K562 (cell line): ENCODE results near the gene TP63. TPM values are rescaled to one million over a fixed set of nuclear protein-coding genes. Genes with fewer than 3 reads are reported as not detected.

Source experiments
- ATAC-seq: fragments of 200-7000 bp; cut with Tn5 transposase; 3 replicates; pipeline ENCODE4 v1.9.1; 2020; ENCODE audit warnings: moderate library complexity
- BruUV-seq: library from RNA; stranded (reverse); fragments of 400-500 nt; replicated peaks from 2 replicates; lab custom pipeline; 2021; lab: Mats Ljungman, UMichigan
- CTCF ChIA-PET: fragments of 300-600 bp; formaldehyde crosslinking; extraction: SDS; loops from one replicate; lab custom pipeline; 2021; ENCODE audit warnings: low intra/inter-chr PET ratio; lab: Yijun Ruan, JAX
- POLR2A ChIA-PET: fragments of 300-600, 350-650 bp; sonication (Branson Sonifier 250); formaldehyde crosslinking; extraction: SDS; loops from one replicate; lab custom pipeline; 2021; ENCODE audit warnings: antibody characterized with exemption, inconsistent platforms; lab: Yijun Ruan, JAX
- DNase-seq, 4 experiments: peaks; one replicate each; pipeline versions ENCODE4 v3.0.0 to v3.0.0-alpha.2; 2011 to 2018; ENCODE audit warnings: low spot score in 3 of 4, mixed read lengths in 3 of 4; ENCODE audit errors: extremely low read depth in 1 of 4
- FAIRE-seq: peaks from 2 replicates; lab custom pipeline; 2011; peaks lifted over from hg19 to GRCh38; lab: Jason Lieb, UNC
- H2AFZ ChIP-seq: 2 replicates; pipeline ENCODE4 v1.6.0; 2011; ENCODE audit warnings: low read depth, low read length, control low read depth, inconsistent platforms
- H3K27ac ChIP-seq: fragments of 200-600 bp; 3 replicates; pipeline ENCODE4 v1.8.0; 2011; ENCODE audit warnings: low read depth, mild to moderate bottlenecking, control low read depth, inconsistent platforms, low read length, moderate library complexity, mixed read lengths; ENCODE audit errors: extremely low read depth
- H3K27me3 ChIP-seq, 2 experiments: fragments of 300-600 bp in 1 of 2; 2 replicates in 1 of 2; 3 replicates in 1 of 2; pipeline versions ENCODE4 v1.6.0 to v1.8.0; 2011; ENCODE audit warnings: inconsistent platforms in 2 of 2, low read length in 2 of 2, mild to moderate bottlenecking in 1 of 2, mixed read lengths in 1 of 2, moderate library complexity in 1 of 2; ENCODE audit not compliant: control insufficient read depth in 2 of 2, insufficient read depth in 2 of 2
- H3K36me3 ChIP-seq: fragments of 300-600 bp; 3 replicates; pipeline ENCODE4 v1.8.0; 2011; ENCODE audit warnings: mild to moderate bottlenecking, low read length, inconsistent platforms; ENCODE audit not compliant: control insufficient read depth, insufficient read depth
- H3K4me1 ChIP-seq, 2 experiments: fragments of 200-600 bp in 1 of 2; replicated peaks in 1 of 2; 2 replicates in 1 of 2; 3 replicates in 1 of 2; pipeline versions ENCODE4 v1.5.1 to v1.8.0; 2011; ENCODE audit warnings: inconsistent platforms in 2 of 2, low read length in 2 of 2, mild to moderate bottlenecking in 1 of 2, mixed read lengths in 1 of 2, moderate library complexity in 1 of 2; ENCODE audit not compliant: control insufficient read depth in 2 of 2, insufficient read depth in 2 of 2
- H3K4me2 ChIP-seq: 2 replicates; pipeline ENCODE4 v1.6.1; 2011; ENCODE audit warnings: low read length, control low read depth, inconsistent platforms, mixed read lengths; ENCODE audit not compliant: insufficient read depth
- H3K4me3 ChIP-seq: fragments of 200-600 bp; sonication (generic), shearing (Covaris generic); 2 replicates; pipeline ENCODE4 v1.5.1; 2016; ENCODE audit warnings: control low read depth, inconsistent platforms
- H3K79me2 ChIP-seq: fragments of 200-600 bp; 3 replicates; pipeline ENCODE4 v1.8.0; 2011; ENCODE audit warnings: low read length, inconsistent platforms; ENCODE audit not compliant: control insufficient read depth, insufficient read depth
- H3K9ac ChIP-seq, 2 experiments: 2 replicates each; pipeline versions ENCODE4 v1.6.0 to v1.6.1; 2011; ENCODE audit warnings: low read depth in 2 of 2, low read length in 2 of 2, control low read depth in 1 of 2, inconsistent platforms in 1 of 2, mild to moderate bottlenecking in 1 of 2, mixed read lengths in 1 of 2; ENCODE audit not compliant: insufficient read depth in 1 of 2
- H3K9me1 ChIP-seq: one replicate; pipeline ENCODE4 v1.6.0; 2011; ENCODE audit warnings: inconsistent platforms, mild to moderate bottlenecking, low read length, moderate library complexity; ENCODE audit not compliant: control insufficient read depth, insufficient read depth
- H3K9me3 ChIP-seq: replicated peaks from 2 replicates; pipeline ENCODE4 v1.5.1; 2011; ENCODE audit warnings: low read depth, low read length, inconsistent platforms; ENCODE audit not compliant: control insufficient read depth, insufficient read depth
- H4K20me1 ChIP-seq: replicated peaks from 2 replicates; pipeline ENCODE4 v1.6.1; 2011; ENCODE audit warnings: low read length, inconsistent platforms, mixed read lengths; ENCODE audit not compliant: control insufficient read depth, insufficient read depth
- CBX5 ChIP-seq: IDR thresholded peaks from 2 replicates; pipeline ENCODE4 v1.6.1; 2014; ENCODE audit warnings: low read depth, borderline replicate concordance
- CEBPB ChIP-seq: fragments of 450-650 bp; IDR thresholded peaks from 2 replicates; pipeline ENCODE4 v1.6.1; 2016; ENCODE audit warnings: missing genetic modification characterization, missing compliant biosample characterization
- CHD2 ChIP-seq: IDR thresholded peaks from 2 replicates; pipeline ENCODE4 v1.6.1; 2011; ENCODE audit warnings: low read depth, low read length
- EHMT2 ChIP-seq: fragments of 450-650 bp; IDR thresholded peaks from 2 replicates; pipeline ENCODE4 v1.6.1; 2018; ENCODE audit warnings: antibody characterized with exemption
- FOXP1 ChIP-seq: sonication (generic); formaldehyde crosslinking; IDR thresholded peaks from 2 replicates; pipeline ENCODE4 v1.8.0; 2022; ENCODE audit warnings: mild to moderate bottlenecking, missing genetic modification reagents
- HNRNPUL1 ChIP-seq: fragments of 200-400 bp; formaldehyde crosslinking; IDR thresholded peaks from 2 replicates; pipeline ENCODE4 v1.6.1; 2017; ENCODE audit warnings: low read length
- IFI16 ChIP-seq: fragments of 250-450 bp; sonication (Bioruptor Pico); IDR thresholded peaks from 2 replicates; pipeline ENCODE4 v2.1.2; 2022; ENCODE audit warnings: mild to moderate bottlenecking, inconsistent platforms
- IRF1 ChIP-seq: sonication (generic); formaldehyde crosslinking; IDR thresholded peaks from 2 replicates; pipeline ENCODE4 v1.8.0; 2022; ENCODE audit warnings: missing genetic modification reagents, mild to moderate bottlenecking, borderline replicate concordance
- MTA2 ChIP-seq: fragments of 450-650 bp; IDR thresholded peaks from 2 replicates; pipeline ENCODE4 v1.6.1; 2016; ENCODE audit warnings: low read depth
- NR1H2 ChIP-seq: sonication (generic); formaldehyde crosslinking; IDR thresholded peaks from 2 replicates; pipeline ENCODE4 v1.4.0; 2020; ENCODE audit warnings: mild to moderate bottlenecking, missing genetic modification reagents
- PTTG1 ChIP-seq: fragments of 450-650 bp; IDR thresholded peaks from 2 replicates; pipeline ENCODE4 v1.6.1; 2016; ENCODE audit warnings: low read depth, mild to moderate bottlenecking, missing genetic modification characterization, missing compliant biosample characterization
- TCF3 ChIP-seq: sonication (generic); formaldehyde crosslinking; IDR thresholded peaks from 2 replicates; pipeline ENCODE4 v1.4.0; 2020; ENCODE audit warnings: mild to moderate bottlenecking, missing genetic modification reagents
- ZBED1 ChIP-seq: IDR thresholded peaks from 2 replicates; pipeline ENCODE4 v1.6.1; 2014
- ZFP30 ChIP-seq: fragments of 250-450 bp; sonication (Bioruptor Pico); IDR thresholded peaks from 2 replicates; pipeline ENCODE4 v1.8.0; 2022; ENCODE audit warnings: moderate library complexity, mild to moderate bottlenecking, inconsistent platforms, borderline replicate concordance
- WGBS: fragments of 100-300 bp; shearing (Covaris generic); methylation state at CpG from one replicate; pipeline ENCODE4 v1.1.6; 2016; ENCODE audit warnings: low coverage, mixed read lengths; ENCODE audit not compliant: insufficient coverage; ENCODE audit errors: missing lambda C conversion rate; 5-methylcytosine and 5-hydroxymethylcytosine counted together
- in situ Hi-C: fragments of 300-500 bp; cut with MboI; formaldehyde crosslinking; loops from 4 replicates; pipeline ENCODE4 v1.15.0; 2018; ENCODE audit warnings: inconsistent platforms, mixed read lengths
- intact Hi-C: fragments of 100-400 bp; cut with micrococcal nuclease; formaldehyde crosslinking; loops from 2 replicates; pipeline ENCODE4 v1.14.2; 2022
- polyA plus RNA-seq, 8 experiments: library from polyadenylated mRNA; depleted of rRNA in 4 of 8; stranded (reverse) in 5 of 8; unstranded in 3 of 8; fragments of >200 nt; fragmentation: Nextera tagmentation in 2 of 8; fragmentation: Illumina TruSeq in 1 of 8; extraction: Ambion mirVana in 2 of 8; extraction: Trizol in 1 of 8; gene quantifications; 2 replicates each; pipeline versions ENCODE4 v1.2.1 to v1.2.3, GENCODE V29; 2011 to 2014; ENCODE audit warnings: inconsistent platforms in 1 of 8, missing spikeins in 1 of 8
- total RNA-seq, 7 experiments: library from RNA; depleted of rRNA in 6 of 7; stranded (reverse); fragments of >200 nt in 6 of 7; fragmentation: Illumina TruSeq in 2 of 7; extraction: Trizol in 2 of 7; gene quantifications; 2 replicates each; pipeline versions ENCODE4 v1.2.1 to v1.2.3, GENCODE V29; 2011 to 2021; ENCODE audit warnings: low replicate concordance in 1 of 7
- TF ChIP-seq, protein P1 (sequence below): fragments of 250-450 bp; sonication (Bioruptor Pico); IDR thresholded peaks from 2 replicates; pipeline ENCODE4 v1.5.0; 2021

The TP63 gene
- total and polyA plus RNA-seq, 9 of the 15 experiments (the other 6 are each of a cell fraction or from before 2014, with no cell fraction given): 0.32 to 1.4 (median 0.50) TPM

DNA sequence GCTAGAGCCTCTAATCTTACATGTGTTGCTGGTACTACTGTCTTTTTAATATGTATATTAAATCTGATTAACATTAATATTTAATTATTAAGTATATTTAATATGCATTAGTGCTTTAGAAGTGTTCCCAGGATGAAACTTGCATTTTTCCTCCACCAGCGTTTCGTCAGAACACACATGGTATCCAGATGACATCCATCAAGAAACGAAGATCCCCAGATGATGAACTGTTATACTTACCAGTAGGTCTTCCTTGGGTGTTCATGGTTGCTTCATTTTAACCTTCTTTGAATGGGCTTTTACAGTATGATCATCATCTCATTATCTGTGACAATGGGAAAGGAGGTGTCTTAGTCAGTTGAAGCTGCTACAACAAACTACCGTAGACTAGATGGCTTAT, 238.0 kb downstream of the TP63 start:
- Histone ChIP-seq H3K9ac (no peak overlapping the region), H3K27me3 (no peaks in the 10 kb centered on the region), H3K79me2 (no peaks in the 10 kb centered on the region), H3K4me3 (no peak overlapping the region), H3K4me1 (no peaks in the 10 kb centered on the region), H3K36me3 (no peaks in the 10 kb centered on the region), H3K9me1 (no peaks in the 10 kb centered on the region), H3K4me2 (no peak overlapping the region), H3K9me3 (no peaks in the 10 kb centered on the region), H3K27ac (no peak overlapping the region), H4K20me1 (no peaks in the 10 kb centered on the region), H2AFZ (no peak overlapping the region)
- intact Hi-C loops: no loop called here
- in situ Hi-C loops: no loop called here
- POLR2A ChIA-PET: interaction anchor here (0.5 kb wide), 1 partner anchor 62 kb away, joined by 3 read pairs; no protein-coding TSS in a partner anchor
- ATAC-seq: no peak
- CTCF ChIA-PET: no interaction called here
- 0% methylated on average over 4 of the region's 4 CpGs for WGBS
- no peak for FAIRE-seq
- TF ChIP-seq IFI16 (no peak), CEBPB (tag) (no peak), PTTG1 (tag) (no peak), CBX5 (no peak), EHMT2 (no peak)
- TF ChIP-seq, protein P1, sequence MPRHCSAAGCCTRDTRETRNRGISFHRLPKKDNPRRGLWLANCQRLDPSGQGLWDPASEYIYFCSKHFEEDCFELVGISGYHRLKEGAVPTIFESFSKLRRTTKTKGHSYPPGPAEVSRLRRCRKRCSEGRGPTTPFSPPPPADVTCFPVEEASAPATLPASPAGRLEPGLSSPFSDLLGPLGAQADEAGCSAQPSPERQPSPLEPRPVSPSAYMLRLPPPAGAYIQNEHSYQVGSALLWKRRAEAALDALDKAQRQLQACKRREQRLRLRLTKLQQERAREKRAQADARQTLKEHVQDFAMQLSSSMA (CRISPR knock-in tag): no peak
- no TSS peak for BruUV-seq
- DNase-seq: no peak

- Histone ChIP-seq H3K27ac (no peak overlapping the region), H3K9ac (no peak overlapping the region), H3K79me2 (no peaks in the 10 kb centered on the region), H3K4me3 (no peak overlapping the region), H4K20me1 (no peaks in the 10 kb centered on the region), H3K4me2 (no peak overlapping the region), H2AFZ (no peak overlapping the region), H3K36me3 (no peaks in the 10 kb centered on the region), H3K9me1 (no peaks in the 10 kb centered on the region), H3K9me3 (no peaks in the 10 kb centered on the region), H3K4me1 (no peaks in the 10 kb centered on the region), H3K27me3 (no peaks in the 10 kb centered on the region)
- no peak for ATAC-seq
- no peak for DNase-seq
- CTCF ChIA-PET: no interaction called here
- no peak for FAIRE-seq
- in situ Hi-C loops: no loop called here
- BruUV-seq: no TSS peak
- POLR2A ChIA-PET: no interaction called here
- 0% methylated on average over 2 of the region's 2 CpGs for WGBS
- TF ChIP-seq CHD2 (no peak), MTA2 (no peak), TCF3 (CRISPR knock-in tag) (no peak), FOXP1 (CRISPR knock-in tag) (no peak), NR1H2 (no peak), ZFP30 (CRISPR knock-in tag) (no peak), IRF1 (no peak), HNRNPUL1 (no peak), ZBED1 (no peak)
- intact Hi-C loops: no loop called here
Measured at GRCh38 chr3:189871418-189871817, 240.2 kb downstream of the TP63 start.
